ENCODE data around the gene CCNQ. TPM values are rescaled to one million over a fixed set of nuclear protein-coding genes. Genes with fewer than 3 reads are reported as not detected.

The CCNQ gene
- total and polyA plus RNA-seq, 4 donors, result 8.9 to 14.7 (median 9.8) TPM

GRCh38 chrX:153576239-153576870 is 22.6 kb downstream of the CCNQ start:
- Histone ChIP-seq H3K27ac (ENCODE audit: low read depth in 1 of 2, low read length in 2 of 2) (no peak overlapping the region), H3K9me3 (ENCODE audit: control insufficient read depth in 4 of 4, low read length in 3 of 4) (no peaks in the 10 kb centered on the region), H3K4me3 (ENCODE audit: low read depth in 1 of 3, low read length in 3 of 3) (no peak overlapping the region), H3K9ac (ENCODE audit: low read depth in 1 of 2, low read length in 2 of 2) (no peak overlapping the region), H3K4me1 (ENCODE audit: control insufficient read depth in 4 of 4, insufficient read depth in 4 of 4, low read length in 3 of 4) (peaks cover 0 to 1% (median 0%) of the 10 kb centered on the region in 4 donors), H3K27me3 (ENCODE audit: control insufficient read depth in 4 of 4, insufficient read depth in 4 of 4, low read length in 3 of 4) (peaks cover 0 to 2% (median 0%) of the 10 kb centered on the region in 4 donors), H3K36me3 (ENCODE audit: control insufficient read depth in 4 of 4, insufficient read depth in 3 of 4, low read depth in 1 of 4, low read length in 3 of 4) (no peaks in the 10 kb centered on the region)
- DNase-seq (ENCODE audit: low spot score), result no peak
- TF ChIP-seq RXRA (IDR thresholded peaks at IDR 0.05) (peak; percentile 3 to 20), RAD21 (IDR thresholded peaks at IDR 0.05) (no peak), HNF4G (IDR thresholded peaks at IDR 0.05) (no peak), EGR1 (IDR thresholded peaks at IDR 0.05; ENCODE audit: low read depth in 2 of 2) (no peak), NR2F2 (IDR thresholded peaks at IDR 0.05) (no peak)
- TF ChIP-seq, protein P1, sequence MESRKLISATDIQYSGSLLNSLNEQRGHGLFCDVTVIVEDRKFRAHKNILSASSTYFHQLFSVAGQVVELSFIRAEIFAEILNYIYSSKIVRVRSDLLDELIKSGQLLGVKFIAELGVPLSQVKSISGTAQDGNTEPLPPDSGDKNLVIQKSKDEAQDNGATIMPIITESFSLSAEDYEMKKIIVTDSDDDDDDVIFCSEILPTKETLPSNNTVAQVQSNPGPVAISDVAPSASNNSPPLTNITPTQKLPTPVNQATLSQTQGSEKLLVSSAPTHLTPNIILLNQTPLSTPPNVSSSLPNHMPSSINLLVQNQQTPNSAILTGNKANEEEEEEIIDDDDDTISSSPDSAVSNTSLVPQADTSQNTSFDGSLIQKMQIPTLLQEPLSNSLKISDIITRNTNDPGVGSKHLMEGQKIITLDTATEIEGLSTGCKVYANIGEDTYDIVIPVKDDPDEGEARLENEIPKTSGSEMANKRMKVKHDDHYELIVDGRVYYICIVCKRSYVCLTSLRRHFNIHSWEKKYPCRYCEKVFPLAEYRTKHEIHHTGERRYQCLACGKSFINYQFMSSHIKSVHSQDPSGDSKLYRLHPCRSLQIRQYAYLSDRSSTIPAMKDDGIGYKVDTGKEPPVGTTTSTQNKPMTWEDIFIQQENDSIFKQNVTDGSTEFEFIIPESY (IDR thresholded peaks at IDR 0.05), result no peak
- TF ChIP-seq, protein P2, sequence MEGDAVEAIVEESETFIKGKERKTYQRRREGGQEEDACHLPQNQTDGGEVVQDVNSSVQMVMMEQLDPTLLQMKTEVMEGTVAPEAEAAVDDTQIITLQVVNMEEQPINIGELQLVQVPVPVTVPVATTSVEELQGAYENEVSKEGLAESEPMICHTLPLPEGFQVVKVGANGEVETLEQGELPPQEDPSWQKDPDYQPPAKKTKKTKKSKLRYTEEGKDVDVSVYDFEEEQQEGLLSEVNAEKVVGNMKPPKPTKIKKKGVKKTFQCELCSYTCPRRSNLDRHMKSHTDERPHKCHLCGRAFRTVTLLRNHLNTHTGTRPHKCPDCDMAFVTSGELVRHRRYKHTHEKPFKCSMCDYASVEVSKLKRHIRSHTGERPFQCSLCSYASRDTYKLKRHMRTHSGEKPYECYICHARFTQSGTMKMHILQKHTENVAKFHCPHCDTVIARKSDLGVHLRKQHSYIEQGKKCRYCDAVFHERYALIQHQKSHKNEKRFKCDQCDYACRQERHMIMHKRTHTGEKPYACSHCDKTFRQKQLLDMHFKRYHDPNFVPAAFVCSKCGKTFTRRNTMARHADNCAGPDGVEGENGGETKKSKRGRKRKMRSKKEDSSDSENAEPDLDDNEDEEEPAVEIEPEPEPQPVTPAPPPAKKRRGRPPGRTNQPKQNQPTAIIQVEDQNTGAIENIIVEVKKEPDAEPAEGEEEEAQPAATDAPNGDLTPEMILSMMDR (IDR thresholded peaks at IDR 0.05; ENCODE audit: low read depth, low read length, missing input control), result no peak
- 67% methylated on average over 10 of the region's 10 CpGs for WGBS

DNA sequence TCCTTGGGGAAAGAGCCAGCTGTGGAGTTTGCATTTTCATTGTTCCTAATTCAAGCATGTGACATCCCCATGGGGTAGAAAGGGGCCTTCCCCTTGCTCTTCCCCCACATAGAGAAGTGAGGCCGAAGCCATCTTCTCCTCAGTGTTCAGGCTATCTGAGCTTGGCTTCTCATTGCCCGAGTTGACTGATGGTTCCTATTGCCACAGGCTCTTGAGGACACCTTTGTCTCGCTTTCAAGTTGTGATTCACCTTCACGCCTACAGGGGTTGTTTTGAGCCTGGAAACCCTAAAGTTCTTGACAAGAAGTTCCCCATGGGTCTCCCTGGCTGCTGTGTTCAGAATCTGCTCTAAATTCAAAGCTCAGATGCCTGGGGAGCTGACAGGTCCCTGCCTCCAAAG is 25.0 kb downstream of the CCNQ start:
- H3K36me3 ChIP-seq (ENCODE audit: control insufficient read depth in 4 of 4, insufficient read depth in 3 of 4, low read depth in 1 of 4, low read length in 3 of 4), result no peaks in the 10 kb centered on the region
- H3K9me3 ChIP-seq (ENCODE audit: control insufficient read depth in 4 of 4, low read length in 3 of 4), result no peaks in the 10 kb centered on the region
- H3K4me3 ChIP-seq (ENCODE audit: low read depth in 1 of 3, low read length in 3 of 3), result no peak overlapping the region
- WGBS, result 91% methylated on average over 4 of the region's 4 CpGs
- no peaks in the 10 kb centered on the region for H3K27me3 ChIP-seq (ENCODE audit: control insufficient read depth in 4 of 4, insufficient read depth in 4 of 4, low read length in 3 of 4)
- H3K9ac ChIP-seq (ENCODE audit: low read depth in 1 of 2, low read length in 2 of 2), result no peak overlapping the region
- H3K4me1 ChIP-seq (ENCODE audit: control insufficient read depth in 4 of 4, insufficient read depth in 4 of 4, low read length in 3 of 4), result no peaks in the 10 kb centered on the region
- no peak overlapping the region for H3K27ac ChIP-seq (ENCODE audit: low read depth in 1 of 2, low read length in 2 of 2)
- no peak for DNase-seq (ENCODE audit: low spot score)
- TF ChIP-seq SP1 (IDR thresholded peaks at IDR 0.05) (no peak), NR2F2 (IDR thresholded peaks at IDR 0.05) (no peak), GABPA (IDR thresholded peaks at IDR 0.05 in 1 of 2, conservative IDR thresholded peaks at IDR 0.05 in 1 of 2) (no peak), HNF4G (IDR thresholded peaks at IDR 0.05) (no peak), FOXA2 (IDR thresholded peaks at IDR 0.05) (no peak), RAD21 (IDR thresholded peaks at IDR 0.05) (no peak), HNF4A (conservative IDR thresholded peaks at IDR 0.05) (no peak), FOXA1 (IDR thresholded peaks at IDR 0.05) (no peak), EGR1 (IDR thresholded peaks at IDR 0.05; ENCODE audit: low read depth in 2 of 2) (no peak), REST (IDR thresholded peaks at IDR 0.05) (no peak), RXRA (IDR thresholded peaks at IDR 0.05) (no peak)
- TF ChIP-seq, protein P2 (IDR thresholded peaks at IDR 0.05; ENCODE audit: low read depth, low read length, missing input control), result no peak
- TF ChIP-seq, protein P1 (IDR thresholded peaks at IDR 0.05), result no peak

Measured in liver (tissue), 9 donors.